Nephron (organoid): ENCODE measurements around the gene CACNA2D3.

Experiments used
- H3K27ac Mint-ChIP-seq, 3 experiments: 2 replicates each; pipeline ENCODE4 v1.8.0; 2020; ENCODE audit warnings: mixed read lengths in 3 of 3, mild to moderate bottlenecking in 2 of 3, moderate library complexity in 1 of 3
- H3K27me3 Mint-ChIP-seq: 2 replicates; pipeline ENCODE4 v1.8.0; 2021; ENCODE audit warnings: low read depth, mild to moderate bottlenecking, moderate library complexity, mixed read lengths
- H3K36me3 Mint-ChIP-seq: 2 replicates; pipeline ENCODE4 v1.8.0; 2020; ENCODE audit warnings: low read depth, mixed read lengths
- H3K4me1 Mint-ChIP-seq: 2 replicates; pipeline ENCODE4 v1.8.0; 2020; ENCODE audit warnings: mixed read lengths
- H3K4me3 Mint-ChIP-seq, 3 experiments: 2 replicates each; pipeline ENCODE4 v1.8.0; 2020; ENCODE audit warnings: mild to moderate bottlenecking in 3 of 3, mixed read lengths in 3 of 3, moderate library complexity in 2 of 3
- H3K9me3 Mint-ChIP-seq: 2 replicates; pipeline ENCODE4 v1.8.0; 2020; ENCODE audit warnings: mixed read lengths
- TF ChIP-seq, protein P1 (sequence below), 3 experiments: fragments of 200-600 bp; sonication (generic); IDR thresholded peaks; one replicate each; pipeline ENCODE4 v1.5.0; 2021; ENCODE audit warnings: antibody characterized with exemption in 3 of 3; ENCODE audit not compliant: unreplicated experiment in 3 of 3

CACNA2D3 gene

DNA sequence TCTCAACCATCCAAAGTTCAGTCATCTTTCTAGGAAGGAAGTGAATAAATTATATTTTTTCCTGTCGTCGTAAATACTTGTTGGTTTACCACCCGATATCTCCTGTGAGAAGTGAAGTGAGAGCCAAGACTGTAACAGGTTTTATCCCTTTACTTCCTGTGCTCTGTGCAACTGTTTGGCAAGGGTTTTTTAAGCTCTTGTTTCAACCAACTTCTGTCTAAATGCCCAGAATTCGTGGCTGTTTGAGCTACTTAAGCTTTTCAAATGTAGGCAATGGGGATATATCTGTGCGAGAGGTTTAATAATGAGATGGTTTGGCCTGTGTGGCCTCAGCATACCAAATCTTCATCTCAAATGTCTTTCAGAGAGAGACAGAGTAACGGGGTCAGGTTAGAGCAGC is 670.8 kb downstream of the CACNA2D3 start:
- TF ChIP-seq, protein P1, sequence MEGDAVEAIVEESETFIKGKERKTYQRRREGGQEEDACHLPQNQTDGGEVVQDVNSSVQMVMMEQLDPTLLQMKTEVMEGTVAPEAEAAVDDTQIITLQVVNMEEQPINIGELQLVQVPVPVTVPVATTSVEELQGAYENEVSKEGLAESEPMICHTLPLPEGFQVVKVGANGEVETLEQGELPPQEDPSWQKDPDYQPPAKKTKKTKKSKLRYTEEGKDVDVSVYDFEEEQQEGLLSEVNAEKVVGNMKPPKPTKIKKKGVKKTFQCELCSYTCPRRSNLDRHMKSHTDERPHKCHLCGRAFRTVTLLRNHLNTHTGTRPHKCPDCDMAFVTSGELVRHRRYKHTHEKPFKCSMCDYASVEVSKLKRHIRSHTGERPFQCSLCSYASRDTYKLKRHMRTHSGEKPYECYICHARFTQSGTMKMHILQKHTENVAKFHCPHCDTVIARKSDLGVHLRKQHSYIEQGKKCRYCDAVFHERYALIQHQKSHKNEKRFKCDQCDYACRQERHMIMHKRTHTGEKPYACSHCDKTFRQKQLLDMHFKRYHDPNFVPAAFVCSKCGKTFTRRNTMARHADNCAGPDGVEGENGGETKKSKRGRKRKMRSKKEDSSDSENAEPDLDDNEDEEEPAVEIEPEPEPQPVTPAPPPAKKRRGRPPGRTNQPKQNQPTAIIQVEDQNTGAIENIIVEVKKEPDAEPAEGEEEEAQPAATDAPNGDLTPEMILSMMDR (IDR thresholded peaks at IDR 0.05; ENCODE audit: unreplicated experiment in 3 of 3): no peak
- no peaks in the 10 kb centered on the region for H3K4me1 Mint-ChIP-seq
- no peaks in the 10 kb centered on the region for H3K27me3 Mint-ChIP-seq
- no peaks in the 10 kb centered on the region for H3K36me3 Mint-ChIP-seq
- no peak overlapping the region for H3K4me3 Mint-ChIP-seq
- peaks cover 16% of the 10 kb centered on the region for H3K9me3 Mint-ChIP-seq
- no peak overlapping the region for H3K27ac Mint-ChIP-seq

DNA sequence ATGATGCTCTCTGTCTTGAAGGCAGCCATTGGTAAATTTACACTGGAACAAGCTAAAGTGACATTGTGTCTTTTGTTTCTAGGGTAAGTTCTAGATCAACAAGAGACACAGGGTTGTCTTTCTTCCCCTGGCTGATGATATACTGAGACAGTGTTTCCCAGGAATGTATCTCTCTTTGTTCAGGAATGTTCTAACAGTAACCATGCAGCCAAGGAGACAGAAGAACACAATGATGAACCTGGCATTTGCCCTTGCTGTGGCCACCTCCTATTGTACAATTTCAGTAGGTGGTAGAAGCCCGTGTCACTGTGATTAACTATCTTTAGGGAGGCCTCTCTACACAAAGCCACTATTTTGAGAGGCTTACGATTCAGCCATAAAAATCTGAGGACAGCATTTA is 674.8 kb downstream of the CACNA2D3 start:
- Mint-ChIP-seq H3K4me3 (no peak overlapping the region), H3K27ac (no peak overlapping the region), H3K27me3 (no peaks in the 10 kb centered on the region), H3K9me3 (peaks cover 19% of the 10 kb centered on the region), H3K4me1 (peaks cover 17% of the 10 kb centered on the region), H3K36me3 (no peaks in the 10 kb centered on the region)
- TF ChIP-seq, protein P1 (IDR thresholded peaks at IDR 0.05; ENCODE audit: unreplicated experiment in 3 of 3): no peak

DNA sequence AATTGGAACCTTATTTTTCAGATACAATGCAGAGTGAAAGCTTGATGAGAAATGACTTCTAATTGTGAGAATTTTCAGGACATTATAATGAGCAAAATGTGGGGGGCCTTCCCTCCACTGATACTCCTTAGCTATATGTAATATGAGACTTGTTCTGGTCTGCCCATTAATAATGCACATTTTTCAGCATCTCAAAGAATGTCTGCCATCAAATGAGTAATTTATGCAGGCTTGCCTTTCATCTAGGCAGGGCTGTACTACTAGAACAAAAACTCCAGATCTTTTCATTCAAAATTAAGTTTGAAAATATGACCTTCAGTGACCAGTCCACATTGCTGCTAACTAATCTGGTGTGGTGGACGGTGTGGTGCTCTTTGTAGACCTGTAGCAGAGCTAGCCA is 678.1 kb downstream of the CACNA2D3 start:
- TF ChIP-seq, protein P1 (IDR thresholded peaks at IDR 0.05; ENCODE audit: unreplicated experiment in 3 of 3): no peak
- Mint-ChIP-seq H3K4me3 (no peak overlapping the region), H3K27ac (peak overlapping the region in 2 of 3 experiments; percentile 36 to 61), H3K27me3 (no peaks in the 10 kb centered on the region), H3K4me1 (peaks cover 17% of the 10 kb centered on the region), H3K9me3 (peaks cover 20% of the 10 kb centered on the region), H3K36me3 (no peaks in the 10 kb centered on the region)

DNA sequence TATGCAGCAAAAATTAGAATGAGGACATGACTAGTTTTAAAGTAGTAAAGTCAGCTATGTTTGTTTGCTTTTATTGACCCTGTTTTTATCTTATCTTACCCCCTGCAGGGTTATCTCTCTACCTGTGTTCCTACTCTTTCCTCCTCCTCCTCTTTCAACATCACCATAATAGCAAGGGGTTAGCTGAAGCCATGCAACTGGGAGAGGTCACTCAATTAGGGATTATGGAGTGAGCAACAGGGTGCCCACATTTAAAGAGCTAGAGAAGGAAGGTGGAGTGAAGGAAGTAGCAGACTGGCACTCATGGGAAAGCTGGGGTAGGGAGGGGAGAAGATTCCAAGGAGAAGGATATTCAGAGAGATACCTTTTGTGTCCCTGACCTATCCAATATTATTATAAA is 679.6 kb downstream of the CACNA2D3 start:
- peaks cover 17% of the 10 kb centered on the region for H3K4me1 Mint-ChIP-seq
- H3K27ac Mint-ChIP-seq: no peak overlapping the region
- no peaks in the 10 kb centered on the region for H3K36me3 Mint-ChIP-seq
- H3K9me3 Mint-ChIP-seq: peaks cover 23% of the 10 kb centered on the region
- no peaks in the 10 kb centered on the region for H3K27me3 Mint-ChIP-seq
- no peak overlapping the region for H3K4me3 Mint-ChIP-seq
- TF ChIP-seq, protein P1 (IDR thresholded peaks at IDR 0.05; ENCODE audit: unreplicated experiment in 3 of 3): no peak

DNA sequence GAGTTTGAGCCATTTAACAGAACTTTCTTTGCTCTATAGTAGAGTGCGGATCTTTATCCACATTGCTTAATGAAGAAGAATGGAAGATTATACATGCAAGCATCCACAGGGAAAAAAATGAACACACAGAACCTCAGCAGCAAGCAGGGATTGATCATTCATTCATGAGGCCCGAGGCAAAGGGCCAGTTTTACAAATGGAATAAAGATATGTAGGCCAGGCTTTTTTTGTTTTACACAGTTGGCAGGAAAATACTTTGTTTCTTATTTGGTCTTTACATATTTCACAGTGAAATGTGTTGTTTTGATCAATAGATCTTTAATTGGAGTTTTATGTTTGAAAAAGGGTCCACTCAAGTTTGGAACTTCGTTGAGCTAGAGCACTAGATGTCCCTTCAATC is 688.0 kb downstream of the CACNA2D3 start:
- Mint-ChIP-seq H3K27ac (no peak overlapping the region), H3K9me3 (peaks cover 11% of the 10 kb centered on the region), H3K36me3 (no peaks in the 10 kb centered on the region), H3K4me1 (no peaks in the 10 kb centered on the region), H3K27me3 (peaks cover 12% of the 10 kb centered on the region), H3K4me3 (no peak overlapping the region)
- TF ChIP-seq, protein P1 (IDR thresholded peaks at IDR 0.05; ENCODE audit: unreplicated experiment in 3 of 3): no peak

DNA sequence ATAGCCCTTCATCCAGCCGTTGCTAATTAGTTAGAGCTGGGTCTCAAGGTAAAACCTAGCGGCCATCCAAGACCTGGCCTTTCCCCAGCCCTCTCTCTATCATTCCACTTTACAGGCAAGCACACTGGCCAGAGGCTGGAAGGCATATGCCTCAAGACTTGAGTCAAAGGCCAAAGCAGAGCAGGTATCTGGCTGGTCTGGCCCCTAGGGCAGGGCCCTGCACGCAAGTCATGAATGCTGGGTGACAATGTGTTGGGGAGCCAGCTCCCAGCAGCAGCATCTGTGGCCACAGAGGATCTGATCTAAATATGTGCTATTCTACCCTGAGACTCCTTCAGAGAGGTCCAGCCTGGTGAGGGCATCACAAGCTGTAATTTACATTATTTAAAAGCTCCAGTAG is 691.9 kb downstream of the CACNA2D3 start:
- Mint-ChIP-seq H3K4me3 (no peak overlapping the region), H3K36me3 (no peaks in the 10 kb centered on the region)
- TF ChIP-seq, protein P1 (IDR thresholded peaks at IDR 0.05; ENCODE audit: unreplicated experiment in 3 of 3): no peak

More for the DNA sequence above, 691.9 kb downstream of the CACNA2D3 start:
- Mint-ChIP-seq H3K9me3 (peaks cover 3% of the 10 kb centered on the region), H3K27ac (peak overlapping the region in 1 of 3 experiments; percentile 17), H3K4me1 (no peaks in the 10 kb centered on the region), H3K27me3 (peaks cover 15% of the 10 kb centered on the region)
